NCI-H2227 treated with DMSO at 0.1 percent for 48 hours (cell line): ENCODE results near the gene ST6GALNAC3.

Experiments
- DNase-seq: peaks from one replicate; lab custom pipeline; 2025; lab: John Stamatoyannopoulos, UW

ST6GALNAC3 gene

DNA sequence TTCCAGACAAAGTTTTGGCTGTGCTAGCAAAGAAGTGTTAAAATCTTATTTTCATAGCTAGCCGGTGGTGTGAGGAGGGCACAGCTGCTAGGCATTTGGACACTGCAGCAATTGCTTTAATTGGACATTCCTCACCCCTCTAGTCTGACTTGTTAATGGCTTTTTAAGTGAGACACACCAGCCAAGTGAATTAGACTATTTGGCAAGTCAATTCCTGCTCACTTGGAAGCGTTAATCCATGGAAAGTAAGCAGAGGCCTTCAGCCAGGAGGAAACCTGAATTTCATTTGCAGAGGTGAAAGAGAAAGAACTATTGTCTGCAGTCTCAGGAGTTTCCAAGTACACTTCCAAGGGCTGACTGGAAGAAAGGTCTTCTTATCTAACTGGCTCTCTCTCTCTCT, 175.7 kb downstream of the ST6GALNAC3 start:
- no peak for DNase-seq

DNA sequence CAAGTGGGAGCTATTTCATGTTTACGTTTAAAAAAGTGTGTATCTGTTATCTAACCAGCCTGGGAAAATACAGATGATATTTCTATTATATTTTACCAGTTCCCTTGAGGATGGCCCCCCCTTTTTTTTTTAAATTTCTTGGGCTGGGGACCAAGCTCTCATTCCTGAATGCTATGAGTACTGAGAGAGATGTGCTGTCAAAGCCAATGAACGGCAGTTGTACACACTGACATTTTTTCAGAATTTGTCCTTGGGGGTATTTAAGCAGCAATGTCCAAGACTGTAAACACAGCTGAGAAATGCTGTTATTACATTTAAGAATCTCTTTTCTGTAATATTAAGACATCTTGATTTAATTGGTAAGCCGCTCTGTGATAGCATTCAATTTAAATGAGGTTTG, 177.9 kb downstream of the ST6GALNAC3 start:
- DNase-seq: no peak

DNA sequence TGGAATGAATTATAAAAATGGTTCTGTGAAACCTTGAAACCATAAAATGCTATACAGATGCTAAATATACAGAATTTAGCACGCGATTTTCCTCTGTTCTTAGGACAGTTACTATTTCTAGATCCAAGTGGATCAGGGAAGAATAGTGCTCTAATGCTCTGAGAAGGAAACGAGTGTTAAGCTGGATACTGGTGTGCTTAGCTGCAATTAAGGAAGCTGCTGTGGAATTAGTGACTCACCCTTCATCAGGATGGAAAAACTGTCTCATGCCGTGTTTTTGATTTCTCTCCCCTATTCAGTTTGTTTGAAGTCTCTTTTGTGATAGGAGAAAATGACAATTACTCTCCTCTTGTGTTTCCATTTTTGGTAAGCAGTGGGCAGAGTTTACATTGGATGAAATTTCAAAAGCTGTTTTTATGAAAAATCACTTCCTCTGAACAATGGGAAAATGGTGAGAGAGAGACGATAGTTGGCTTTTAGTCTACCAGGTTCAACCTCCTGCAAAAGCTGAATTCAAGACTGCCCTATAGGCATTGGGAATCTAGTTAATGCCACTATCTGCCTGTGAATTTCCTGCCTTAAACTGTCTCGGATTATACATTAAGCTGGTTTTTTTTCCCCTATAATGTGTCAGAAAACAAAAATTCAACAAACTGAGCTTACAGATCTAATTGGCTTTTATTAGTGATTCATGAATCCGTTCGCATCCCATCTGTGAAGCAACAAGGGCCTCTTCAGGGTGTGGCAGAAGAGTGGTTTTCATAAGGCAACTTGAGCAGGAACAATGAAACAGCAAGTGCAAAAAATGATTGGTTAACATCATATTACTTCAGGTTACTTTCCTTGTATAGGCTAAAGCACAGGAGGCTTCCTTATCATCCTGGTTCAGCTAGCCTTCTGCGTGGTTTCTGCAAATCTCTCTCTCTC, 179.8 kb downstream of the ST6GALNAC3 start:
- DNase-seq: peak; percentile 25

DNA sequence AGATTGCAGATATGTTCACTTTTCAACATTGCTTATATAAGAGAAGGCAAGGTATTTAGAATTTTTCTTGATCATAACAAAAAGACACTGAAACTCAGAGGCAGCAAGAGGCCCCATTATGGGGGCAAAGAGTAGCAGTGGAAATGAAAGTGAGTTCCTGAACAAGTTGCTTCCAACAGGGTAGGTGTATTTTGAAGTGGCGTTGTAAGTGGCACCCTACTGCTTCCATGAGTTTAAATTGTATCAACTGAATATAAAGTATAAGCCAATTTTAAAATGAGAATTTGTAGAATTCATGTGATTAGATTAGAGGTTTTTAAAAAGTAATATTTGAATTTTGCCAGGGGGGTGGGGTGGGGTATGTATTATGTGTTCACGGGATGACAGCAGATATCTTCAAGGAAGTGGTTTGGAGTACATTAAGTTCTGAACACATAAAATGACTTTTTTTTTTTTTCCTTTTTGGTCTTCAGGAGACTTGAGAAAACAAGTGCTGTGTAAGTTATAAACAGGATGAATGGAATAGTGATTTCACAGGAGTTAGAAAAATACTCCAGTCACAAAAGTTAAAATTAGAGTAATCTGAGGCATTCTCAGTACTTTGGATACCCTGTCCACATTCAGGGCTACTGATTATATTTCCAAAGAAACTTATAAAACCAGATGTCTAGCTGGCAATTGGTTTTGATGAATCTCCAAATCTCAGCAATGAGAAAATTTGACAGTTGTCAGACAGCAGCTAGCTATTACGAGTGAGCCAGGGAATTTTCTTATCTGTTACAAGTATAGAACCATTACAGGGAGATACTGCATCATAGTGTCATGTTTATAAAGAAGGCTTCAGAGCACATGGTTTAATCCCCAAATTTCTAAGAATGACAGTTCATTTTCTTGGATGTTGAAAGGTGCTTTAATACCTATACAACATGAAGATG, 182.0 kb downstream of the ST6GALNAC3 start:
- DNase-seq: peak; percentile 63

DNA sequence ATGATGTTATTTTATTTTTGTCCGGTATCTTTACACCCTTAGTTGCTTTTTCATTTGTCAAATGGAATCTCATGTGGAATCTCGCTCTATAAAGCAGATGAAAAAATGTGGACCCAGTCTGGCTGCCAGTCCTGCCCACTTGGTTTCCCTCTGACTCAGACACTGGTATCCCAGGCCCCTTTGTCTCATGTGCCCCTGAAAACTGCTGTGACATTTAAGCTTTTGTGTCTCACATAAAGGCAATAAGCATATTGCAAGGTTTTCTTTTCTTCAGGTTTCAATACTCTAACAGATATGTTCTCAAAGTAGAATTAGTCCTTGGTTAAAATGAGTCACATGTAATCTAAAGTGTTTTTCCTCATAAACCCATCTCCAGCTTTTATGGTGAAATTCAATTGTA, 183.3 kb downstream of the ST6GALNAC3 start:
- DNase-seq: no peak

DNA sequence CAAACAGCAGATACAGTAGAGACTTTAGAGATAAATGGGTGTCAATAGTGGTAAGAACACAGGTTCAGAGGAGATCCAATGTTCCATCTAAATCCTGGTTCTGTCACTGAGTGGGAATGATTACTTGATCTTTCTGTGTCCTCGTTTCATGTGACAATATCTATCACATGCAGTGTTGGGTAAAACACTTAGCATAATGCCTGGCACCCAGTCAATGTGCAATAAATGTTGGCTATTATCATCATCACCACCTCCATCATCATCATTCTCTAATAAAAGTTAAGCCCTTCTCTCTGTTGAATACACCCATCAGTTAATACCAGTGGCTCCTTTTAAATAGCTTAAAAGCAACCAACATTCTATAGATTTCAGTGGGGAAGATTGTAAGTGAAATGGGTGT, 184.7 kb downstream of the ST6GALNAC3 start:
- DNase-seq: no peak

DNA sequence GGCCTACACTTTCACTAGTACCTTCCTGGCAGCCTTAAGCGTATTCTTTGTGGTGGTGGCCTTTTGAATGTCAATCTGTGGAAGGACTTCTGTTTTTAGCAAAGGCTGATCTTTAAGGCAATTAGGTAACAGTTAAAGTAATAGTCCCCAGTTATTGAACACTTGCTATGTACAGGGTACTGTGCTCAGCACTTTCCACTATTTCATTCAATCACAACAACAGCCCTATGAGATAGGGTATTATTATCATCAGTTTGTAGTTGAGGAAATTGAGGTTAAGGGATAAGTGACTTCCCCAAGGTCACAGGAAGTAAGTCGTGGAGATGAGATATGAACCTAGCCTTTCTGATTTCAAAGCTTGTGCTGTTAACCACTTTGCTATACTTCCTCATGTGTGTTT, 185.7 kb downstream of the ST6GALNAC3 start:
- DNase-seq: no peak

DNA sequence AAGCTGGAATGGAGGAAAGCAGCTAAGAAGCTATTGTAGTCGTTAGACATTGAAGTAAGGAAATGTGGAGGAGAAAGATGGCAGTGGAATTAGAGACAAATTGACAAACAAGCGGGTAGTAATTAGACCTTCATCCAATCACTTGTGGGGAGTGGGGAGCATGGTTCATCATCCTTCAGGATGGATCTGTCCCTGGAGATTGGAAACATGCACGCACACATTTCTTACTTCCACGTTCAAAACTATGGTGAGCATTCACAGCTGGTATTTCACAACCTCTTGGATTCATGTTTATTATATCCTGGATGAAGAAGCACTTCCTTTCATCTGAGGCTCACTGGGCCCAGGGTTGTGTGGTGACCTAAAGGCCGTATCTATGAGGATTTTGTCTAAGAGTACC, 188.1 kb downstream of the ST6GALNAC3 start:
- no peak for DNase-seq

DNA sequence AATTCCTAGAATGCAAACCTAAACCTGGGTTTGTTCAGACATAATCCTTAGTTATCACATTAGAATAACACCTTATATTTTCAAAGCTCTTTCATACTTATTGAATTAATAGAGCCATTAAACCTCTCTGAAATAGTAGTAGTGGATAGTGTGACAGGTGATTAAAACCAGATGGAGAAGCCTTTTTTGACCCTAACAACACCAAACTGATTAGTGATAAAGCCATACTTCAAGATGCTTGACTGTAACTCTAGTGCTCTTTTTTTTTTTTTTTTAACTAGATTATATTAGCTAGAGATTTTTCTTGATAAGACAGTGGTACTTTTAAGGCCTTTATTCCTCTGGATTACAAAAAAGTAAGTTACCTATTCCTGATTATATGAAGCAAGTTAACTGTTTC, 190.1 kb downstream of the ST6GALNAC3 start:
- DNase-seq: no peak

DNA sequence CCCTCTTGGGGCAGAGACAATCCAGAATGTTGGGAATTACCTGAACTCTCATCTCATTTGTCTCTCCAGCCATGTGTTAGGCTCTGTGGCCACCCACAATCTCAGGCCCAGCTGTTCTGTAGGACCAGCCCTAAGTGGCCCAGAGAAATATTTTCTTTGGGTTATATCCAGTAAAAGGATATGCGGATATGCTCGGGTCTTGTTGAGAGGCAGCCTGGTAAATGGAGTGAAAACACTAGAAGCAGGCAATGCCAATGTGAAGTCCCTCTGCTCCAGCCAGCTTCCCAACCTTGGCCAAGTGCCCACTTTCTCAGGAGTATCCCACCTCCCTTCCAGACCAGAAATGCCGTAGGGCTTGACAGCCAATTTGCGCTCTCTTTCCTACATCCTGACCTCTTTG, 192.2 kb downstream of the ST6GALNAC3 start:
- no peak for DNase-seq

DNA sequence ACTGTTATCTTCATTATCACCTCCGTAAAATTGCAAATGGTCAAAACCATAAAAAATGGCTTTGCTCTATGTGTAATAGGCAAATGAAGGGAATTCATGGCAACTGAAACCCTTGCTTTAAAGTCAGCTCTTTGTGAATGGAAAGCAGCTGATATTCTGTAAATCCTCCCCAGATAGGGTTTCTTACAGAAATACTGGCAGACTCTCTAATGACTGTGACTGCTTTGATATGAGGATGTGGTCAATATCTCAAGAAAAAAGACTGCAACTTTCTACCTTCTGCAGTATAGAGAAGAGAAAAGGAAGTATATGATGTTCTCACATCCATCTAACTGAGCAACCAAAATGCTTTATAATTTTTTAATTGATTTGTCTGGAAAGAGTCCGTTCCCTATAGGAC, 193.1 kb downstream of the ST6GALNAC3 start:
- no peak for DNase-seq

DNA sequence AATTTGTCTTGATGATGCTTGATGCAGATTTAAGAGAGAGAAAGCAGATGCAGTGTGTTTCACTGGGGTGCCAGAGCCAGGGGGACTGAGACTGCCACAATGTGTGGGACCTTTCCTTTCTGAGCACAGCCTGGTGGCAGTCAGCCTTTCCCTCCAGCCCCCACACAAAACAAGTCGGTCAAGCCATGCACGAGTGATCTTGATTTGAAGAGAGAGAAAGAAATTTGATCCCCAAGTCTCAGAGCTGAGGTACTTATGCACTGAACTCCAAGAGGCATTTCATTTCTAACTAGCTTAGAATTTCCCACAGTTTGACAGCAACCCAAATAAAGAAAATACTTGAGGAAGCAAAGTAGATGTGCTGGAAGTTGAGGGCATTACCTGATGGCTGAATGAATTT, 193.8 kb downstream of the ST6GALNAC3 start:
- DNase-seq: no peak

DNA sequence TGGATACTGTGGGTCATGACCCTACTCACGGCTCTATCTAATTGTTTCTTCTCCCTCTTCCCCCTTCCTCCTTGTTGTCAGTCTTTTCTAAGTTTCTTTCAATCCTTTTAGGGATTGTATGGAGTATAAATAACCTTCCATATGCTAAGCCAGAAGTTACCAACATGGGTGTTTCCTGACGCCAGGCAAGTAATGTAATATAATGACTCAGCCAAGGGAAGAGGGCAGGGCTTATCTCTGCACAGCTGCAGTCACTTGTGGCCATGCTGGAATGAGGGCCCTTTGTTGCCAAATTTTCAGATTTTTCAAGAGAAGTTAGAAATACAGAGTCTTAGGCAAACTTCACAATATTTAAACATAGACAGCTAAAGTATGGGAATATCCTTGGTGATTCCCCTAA, 194.6 kb downstream of the ST6GALNAC3 start:
- DNase-seq: peak; percentile 12

DNA sequence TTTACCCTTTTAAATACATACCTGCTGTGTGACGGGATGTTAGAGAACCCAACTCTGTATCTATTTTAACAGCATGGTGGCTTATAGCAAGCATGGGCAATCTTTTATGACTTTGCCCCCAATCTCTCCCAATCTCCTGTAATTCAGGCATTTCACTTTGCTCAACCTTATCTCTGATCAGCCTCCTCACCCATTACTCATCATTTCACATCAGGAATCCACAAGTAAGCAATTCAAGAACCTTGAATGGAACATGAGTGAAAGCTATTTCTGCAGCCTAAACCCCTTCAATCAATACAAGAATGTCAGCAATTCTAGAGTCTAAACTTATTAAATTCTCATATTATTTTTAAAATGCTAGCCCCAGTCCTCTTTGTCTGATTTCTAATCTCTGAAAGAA, 199.8 kb downstream of the ST6GALNAC3 start:
- no peak for DNase-seq

DNA sequence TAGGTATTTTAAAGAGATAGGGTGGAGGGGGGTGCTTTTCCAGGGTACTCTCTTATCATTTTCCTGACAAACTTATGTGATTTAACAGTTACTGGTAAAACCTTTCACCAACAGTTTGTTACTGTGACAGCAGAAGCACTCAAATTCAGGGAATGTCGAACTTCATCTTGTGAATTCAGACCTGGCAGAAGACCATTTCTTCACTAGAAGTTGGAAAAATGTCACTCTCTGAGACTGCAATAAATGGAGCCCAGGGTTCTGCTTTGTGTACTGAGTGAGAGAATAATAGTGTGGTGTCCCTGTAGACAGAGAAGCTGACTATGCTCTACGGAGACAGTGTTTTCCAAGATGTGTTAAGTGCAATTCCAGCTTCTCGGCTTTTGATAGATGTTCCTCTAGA, 200.2 kb downstream of the ST6GALNAC3 start:
- DNase-seq: no peak

DNA sequence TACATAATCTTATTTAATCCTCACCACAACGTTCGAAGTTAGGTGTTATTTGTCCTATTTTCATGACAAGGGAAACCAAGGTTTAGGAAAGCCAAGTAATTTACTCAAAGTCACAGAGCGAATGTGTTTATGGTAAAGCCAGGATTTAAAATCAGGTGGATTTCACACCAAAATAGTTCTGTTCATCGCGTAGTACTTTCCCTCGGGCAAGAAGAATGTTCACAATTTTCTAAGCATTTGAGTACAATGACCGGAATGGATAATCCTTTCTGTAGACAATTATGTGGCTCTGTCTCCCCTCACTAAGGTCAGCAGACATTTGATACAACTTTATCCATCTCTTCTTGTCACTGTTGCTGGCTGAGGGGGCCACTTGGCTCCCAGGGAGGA, 204.2 kb downstream of the ST6GALNAC3 start:
- DNase-seq: no peak

DNA sequence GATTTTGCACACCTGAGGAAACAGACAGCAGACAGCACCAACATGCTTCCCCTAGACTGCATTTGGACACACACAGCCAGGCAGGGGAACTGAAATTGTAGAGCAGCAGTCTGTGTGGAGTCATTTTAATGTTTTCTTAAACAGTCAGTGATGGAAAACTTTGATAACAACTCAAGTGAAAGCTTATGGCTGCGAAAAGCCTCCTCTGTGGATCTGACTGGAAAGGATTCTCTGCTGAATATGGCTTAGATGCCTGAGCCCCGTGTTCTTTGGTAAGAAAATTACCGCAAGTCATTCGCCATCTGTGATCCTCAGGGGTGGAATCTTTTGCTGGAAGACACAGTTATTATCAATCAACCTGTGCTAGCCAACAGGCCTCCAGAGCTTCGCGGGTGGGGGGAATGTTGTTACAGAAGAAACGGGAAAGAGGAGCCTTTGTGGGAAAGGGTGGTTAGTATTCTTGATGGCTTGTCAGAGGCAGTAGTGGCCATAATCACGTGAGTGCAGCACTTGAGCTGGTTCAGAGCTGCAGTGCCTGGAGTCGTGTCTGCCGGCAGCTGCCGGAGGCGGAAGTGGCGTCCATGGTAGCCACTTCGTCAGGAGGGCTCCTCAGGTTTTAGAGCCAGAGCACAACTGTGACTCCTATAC, 204.7 kb downstream of the ST6GALNAC3 start:
- DNase-seq: peak; percentile 55

DNA sequence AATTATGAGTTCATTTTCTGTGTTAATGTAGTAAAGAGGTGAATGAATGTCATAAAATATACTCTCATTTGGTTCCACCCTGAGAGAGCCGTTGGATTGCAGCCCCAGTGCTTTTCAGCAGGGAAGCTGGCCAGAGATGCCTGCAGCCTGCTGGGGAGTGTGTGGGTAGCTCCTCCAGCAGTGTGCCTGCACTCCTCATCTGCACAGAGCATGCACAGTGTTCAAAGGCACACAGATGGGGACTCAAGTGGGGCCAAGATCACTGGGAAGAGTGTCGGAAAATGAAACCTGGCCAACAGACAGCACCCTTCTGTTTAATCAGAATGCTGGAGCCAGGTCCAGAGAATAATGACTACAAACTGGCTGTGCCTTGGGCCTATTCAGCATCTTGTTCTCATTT, 206.8 kb downstream of the ST6GALNAC3 start:
- DNase-seq: peak; percentile 23

DNA sequence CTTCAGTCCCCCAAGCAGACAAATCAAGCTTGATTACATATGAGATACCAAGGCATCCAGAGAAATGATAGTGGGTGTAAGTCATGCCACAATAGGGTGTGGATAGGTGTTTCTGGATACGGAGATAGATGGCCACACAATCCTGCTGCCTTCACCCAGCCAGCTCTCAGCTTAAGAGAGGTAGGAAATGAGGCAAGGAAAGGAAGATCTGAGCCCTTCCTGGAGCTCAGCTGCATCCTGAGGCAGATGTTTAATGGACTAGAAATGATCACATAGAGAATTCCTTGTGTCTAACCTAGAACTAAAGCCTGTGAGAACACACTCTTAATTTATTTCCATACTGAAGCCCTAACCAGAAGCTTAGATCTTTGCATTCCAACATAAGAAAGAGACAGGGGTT, 210.3 kb downstream of the ST6GALNAC3 start:
- no peak for DNase-seq

DNA sequence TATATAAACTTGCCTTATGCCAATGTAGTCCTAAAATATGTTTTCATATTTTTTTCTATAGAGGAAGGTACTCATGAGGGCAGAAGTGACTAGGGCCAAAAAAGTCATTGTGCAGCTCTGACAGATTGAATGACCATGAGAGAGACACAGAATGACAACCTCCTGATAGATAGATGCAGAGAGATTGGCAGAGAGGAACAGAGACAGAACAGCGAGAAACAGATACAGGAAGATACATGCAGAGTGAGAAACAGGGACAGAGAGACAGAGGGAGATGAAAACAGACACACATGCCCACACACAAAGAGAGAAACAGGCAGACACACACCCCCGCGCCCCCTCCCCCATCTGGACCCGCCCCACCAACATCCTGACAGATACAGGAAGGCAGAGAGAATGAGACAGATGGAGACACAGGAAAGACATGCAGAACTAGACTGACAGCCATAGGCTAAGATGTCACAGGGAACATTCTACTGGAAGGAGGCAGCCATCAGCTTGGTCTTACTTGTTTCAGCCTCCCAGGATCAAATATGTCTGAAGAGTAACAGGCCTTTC, 211.1 kb downstream of the ST6GALNAC3 start:
- DNase-seq: no peak

DNA sequence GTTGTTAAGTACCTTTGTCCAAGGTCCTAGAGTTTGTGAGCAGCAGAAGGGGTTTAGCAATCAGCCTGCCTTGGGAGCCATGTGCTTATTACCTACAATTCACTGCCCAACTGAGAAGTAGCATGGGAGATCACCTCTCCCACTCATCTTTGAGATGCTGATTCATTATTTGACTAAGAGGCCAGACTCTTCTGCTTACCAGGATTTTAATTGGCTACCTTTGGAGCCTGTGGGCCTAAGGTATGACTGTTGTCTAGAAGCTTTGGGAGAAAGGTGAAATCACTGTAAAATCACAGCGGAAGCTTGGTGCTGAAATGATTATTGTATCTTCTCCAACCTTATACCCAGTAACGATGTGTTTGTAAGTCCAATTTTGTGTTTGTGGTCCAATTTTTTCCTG, 213.4 kb downstream of the ST6GALNAC3 start:
- DNase-seq: no peak
